ENCODE measurements around the gene TIMP2.

DNA sequence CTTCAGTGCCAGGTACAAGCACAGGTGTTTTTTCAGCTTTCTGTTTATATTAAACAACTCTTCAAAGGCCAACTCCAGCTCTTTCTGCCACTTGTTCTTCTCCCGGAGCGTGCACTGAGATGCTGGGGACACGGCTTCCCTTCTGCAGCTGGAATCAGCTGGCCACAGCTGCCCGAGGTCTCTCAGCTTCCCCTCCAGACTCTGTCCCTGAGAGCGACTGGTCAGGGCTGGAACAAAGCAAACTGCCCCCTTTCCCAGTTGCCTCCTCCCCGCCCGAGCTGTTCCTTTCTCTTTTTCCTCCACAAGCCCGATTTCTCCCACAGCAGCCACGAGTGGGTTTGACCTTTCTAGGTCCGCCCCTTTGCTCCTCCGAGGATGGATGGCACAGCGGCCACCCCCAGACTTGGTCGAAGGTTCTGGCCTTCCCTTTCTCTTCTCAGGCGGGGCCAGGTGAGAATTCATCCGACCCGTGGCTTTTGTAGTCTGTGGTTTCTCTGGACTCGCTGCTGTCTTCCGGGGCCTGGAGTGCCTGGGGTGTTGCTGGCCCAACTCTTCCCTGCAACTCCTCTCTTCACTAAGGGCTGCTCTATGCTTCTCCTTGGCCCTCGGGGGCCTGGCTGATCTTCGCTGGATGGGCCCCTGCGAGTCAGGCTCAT lies 33.7 kb downstream of the TIMP2 start:
- no peak for TF ChIP-seq EZH2 (IDR thresholded peaks at IDR 0.05; ENCODE audit: borderline replicate concordance, low read depth, low read length, severe bottlenecking)
- TF ChIP-seq, protein P1, sequence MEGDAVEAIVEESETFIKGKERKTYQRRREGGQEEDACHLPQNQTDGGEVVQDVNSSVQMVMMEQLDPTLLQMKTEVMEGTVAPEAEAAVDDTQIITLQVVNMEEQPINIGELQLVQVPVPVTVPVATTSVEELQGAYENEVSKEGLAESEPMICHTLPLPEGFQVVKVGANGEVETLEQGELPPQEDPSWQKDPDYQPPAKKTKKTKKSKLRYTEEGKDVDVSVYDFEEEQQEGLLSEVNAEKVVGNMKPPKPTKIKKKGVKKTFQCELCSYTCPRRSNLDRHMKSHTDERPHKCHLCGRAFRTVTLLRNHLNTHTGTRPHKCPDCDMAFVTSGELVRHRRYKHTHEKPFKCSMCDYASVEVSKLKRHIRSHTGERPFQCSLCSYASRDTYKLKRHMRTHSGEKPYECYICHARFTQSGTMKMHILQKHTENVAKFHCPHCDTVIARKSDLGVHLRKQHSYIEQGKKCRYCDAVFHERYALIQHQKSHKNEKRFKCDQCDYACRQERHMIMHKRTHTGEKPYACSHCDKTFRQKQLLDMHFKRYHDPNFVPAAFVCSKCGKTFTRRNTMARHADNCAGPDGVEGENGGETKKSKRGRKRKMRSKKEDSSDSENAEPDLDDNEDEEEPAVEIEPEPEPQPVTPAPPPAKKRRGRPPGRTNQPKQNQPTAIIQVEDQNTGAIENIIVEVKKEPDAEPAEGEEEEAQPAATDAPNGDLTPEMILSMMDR (IDR thresholded peaks at IDR 0.05; ENCODE audit: borderline replicate concordance, extremely low read depth, low read length, poor library complexity, severe bottlenecking), result no peak

Measured in DND-41 (cell line).